Kidney glomerular epithelial cell (primary cell): ENCODE measurements around the gene GMDS.
A peak's percentile ranks its signal among the peaks of the same experiment; 100 is the strongest.

ENCODE experiments used
- DNase-seq: peaks from one replicate; lab custom pipeline; 2025; lab: John Stamatoyannopoulos, UW

Gene GMDS

DNA sequence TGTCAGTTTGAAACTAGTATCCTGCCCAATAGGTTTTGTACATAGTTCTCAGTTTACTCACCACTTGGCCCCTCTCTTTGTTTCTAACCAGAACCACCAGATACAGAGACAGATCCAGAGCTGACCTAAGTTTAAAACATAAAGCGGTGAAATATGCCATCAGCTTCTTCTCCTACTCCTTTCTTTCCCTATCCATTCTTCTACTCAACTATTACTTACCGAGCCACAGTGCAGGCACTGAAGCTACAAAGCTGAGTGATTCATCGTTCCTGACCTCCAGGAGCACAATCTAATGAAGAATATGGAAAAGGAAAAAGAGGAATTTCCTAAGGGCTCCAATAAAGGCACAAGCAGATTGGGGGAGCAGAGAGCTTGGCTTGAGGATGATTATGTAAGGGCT, 349.7 kb downstream of the GMDS start:
- DNase-seq = no peak

DNA sequence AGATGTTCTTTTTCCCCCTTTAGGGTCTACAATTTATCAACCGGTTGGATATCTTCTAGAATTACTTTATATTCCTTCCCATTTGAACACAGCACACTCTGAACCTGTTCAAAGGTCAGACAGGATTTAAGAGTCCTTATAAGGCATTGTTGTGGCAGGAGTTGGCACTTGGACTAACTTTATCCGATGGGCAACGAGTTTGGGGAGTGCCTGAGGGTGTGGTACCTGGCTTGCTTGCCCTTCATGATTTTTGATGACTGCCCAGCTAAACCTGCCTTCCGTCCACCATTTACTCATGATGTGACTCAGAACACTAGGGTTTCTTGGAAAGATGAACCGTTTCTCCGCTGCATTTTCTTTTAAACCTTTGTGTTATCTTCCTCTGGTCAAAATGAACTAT, 350.5 kb downstream of the GMDS start:
- DNase-seq = no peak

DNA sequence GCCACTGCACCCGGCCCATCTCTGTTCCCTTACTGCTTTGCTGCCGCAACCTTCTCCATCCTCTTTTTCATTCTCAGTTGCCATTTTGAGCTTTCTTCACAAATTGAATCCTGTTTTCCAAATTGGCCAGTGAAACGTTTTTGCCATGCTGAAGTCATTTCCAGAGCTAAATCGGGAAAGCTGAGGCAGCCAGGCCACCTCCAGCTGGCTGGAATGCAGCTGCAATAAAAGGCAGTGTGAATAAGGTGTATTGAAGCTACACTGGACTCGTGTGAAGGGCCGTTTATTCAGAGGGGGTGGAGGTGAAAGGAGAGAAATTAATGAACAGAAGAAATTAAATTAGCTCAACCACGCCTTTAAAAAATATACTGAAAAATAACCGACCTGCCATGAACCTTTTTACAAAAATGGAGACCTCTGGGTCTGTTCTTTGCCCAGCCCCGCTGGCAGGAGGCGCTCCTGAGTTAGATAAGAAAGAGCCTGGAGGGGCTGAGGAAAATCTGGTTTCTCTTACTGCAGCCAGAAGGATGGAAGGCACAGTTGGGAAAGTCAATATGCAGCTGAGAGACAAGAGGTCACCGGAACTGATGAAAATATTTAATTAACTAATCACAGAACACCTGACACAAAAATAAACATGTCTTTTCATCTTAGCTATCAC, 351.8 kb downstream of the GMDS start:
- no peak for DNase-seq

DNA sequence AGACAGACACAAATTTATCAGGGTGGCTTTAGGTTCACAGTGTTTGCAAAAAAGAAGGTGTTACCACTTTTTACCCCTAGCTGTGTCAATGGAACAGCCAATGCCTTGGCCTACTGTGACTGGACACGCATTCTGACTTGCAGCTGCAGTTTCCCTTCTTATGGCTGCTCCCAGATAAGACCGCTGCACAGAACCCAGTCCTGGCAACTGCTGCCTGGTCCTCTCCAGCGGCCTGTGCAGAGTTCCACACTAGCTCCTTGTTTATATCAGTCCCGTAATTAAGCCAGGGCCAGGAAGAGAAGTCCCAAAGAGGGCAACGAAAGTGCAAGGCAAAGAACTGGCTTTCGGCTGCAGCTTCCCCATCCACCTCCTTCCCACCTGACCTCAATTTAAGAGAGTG, 352.7 kb downstream of the GMDS start:
- no peak for DNase-seq

DNA sequence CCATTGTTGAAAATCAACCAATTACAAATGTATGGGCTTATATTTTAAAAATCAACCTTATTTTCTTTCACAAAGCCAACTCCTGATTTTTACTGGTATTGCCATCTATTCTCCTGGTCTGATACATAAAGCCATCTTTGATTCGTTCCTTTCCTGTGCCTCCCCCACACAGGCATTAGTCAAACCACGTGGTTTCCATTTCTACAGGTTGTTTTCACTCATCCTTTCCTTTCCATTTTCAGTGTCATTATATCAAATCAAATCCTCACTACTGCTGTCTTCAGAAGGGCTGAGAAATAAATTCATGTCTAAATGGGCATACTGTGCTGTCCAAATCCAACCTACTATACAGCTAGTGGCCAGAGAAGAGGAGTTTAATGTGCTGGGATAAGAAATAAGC, 354.4 kb downstream of the GMDS start:
- no peak for DNase-seq

DNA sequence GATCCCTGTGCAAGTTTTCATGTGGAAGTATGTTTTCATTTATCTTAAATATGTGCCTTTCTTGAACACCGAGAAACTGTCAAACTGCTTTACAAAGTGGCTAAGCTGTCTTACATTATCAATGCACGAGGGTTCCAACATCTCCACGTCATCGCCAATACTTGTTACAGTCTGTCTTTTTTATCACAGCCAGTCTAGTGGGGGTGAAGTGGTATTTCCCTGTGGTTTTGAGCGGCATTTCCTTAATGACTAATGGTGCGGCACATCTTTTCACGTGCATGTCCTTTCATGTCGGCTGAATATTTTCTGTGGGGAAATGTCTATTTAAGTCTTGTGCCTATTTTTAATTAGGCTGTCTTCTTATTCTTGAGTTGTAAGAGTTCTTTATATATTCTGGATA, 355.3 kb downstream of the GMDS start:
- no peak for DNase-seq

DNA sequence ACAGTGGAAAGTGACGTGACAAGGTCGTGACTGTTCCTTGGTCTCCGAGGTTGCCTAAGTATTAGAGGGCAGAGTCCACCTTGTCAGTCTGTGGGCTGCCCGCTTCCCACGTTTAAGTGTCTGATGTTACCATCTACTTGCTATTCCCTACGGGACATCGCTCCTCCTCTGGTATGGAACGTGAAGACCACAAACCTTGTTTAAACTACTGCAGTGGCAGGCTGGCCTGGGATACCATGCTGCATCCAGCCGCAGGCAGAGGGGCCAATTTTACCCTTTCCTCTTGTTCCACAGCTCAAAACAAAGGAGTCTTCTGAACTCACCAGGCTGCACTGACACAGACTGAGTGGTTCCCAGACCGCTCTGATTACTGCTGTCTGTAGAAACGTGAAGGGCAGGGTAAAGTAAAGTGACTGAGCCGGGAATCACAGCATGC, 359.8 kb downstream of the GMDS start:
- DNase-seq = no peak

DNA sequence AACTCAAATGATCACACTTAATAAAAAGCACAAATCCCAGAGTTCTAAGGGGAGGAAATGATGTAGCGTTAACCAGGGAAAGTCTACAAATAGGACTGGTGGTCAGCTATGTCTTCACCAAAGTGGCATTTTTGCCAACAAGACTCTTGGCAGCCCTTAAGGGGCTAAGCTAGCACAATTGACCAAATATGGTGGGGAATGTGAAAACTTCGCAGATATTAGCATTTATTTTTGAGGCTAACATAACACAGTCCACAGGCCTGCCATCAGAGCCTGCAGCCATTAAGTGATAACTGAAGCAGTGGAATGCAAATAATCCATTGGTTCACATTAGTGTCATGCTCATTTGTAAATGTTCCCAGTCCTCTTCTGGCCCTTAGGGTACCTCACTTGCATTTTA, 361.1 kb downstream of the GMDS start:
- DNase-seq = no peak

DNA sequence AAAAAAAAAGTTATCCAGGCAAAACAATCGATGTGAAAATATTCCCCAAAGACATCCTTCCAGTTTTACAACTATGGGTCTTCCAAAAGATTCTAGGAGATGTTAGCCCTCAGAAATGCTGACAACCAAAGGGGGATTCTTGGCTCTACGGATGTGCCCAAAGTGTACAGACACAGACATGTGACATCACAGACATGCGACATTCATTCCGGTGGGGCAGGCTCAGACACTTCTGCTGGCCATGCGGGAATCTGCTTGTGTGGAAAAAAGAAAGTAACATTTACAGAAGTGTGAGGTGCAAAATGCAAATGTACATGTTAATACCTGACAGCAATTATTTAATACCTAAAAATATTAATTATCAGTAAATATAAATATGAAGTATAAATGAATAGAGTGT, 367.1 kb downstream of the GMDS start:
- no peak for DNase-seq

DNA sequence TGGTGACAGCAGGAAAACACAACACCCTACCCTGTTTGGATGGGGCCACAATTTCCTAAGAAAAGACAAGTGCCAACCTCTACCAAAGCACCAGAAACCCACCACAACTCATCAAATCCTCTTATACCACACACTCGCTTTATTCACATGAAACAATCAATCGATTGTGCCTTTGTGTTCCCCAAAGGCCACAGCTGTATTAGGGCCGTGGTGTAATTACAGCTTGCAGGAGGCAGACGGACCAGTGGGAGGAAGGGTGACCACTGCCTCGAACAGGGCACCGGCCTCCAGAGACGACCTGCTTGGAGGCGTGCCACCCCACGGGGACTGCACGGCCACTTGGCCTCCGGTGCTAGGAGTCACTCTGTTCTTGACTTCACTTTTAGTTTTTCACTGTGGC, 371.6 kb downstream of the GMDS start:
- DNase-seq = no peak

DNA sequence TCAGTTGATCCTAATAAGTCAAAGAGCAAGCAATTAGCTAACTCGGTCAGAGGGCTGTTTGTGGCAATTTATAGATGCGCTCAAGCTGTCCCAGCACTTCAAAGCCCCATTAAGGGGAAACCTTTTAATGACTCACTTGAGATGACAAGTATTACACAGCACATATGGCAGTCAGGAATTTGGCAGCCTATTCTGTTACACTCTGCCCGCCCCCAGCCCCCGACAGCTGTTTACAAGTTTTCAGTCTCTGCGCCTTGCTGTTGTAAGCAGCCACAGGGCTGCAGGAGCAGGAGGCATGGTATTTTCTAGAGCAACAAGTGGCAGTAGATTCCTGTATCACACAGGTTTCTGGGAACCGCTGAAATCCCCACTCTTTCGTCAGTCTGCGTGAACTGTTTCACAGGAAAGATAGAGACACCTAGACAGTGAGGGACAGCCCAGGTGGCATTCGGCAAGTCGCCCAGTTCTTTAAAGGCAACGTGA, 372.7 kb downstream of the GMDS start:
- no peak for DNase-seq

DNA sequence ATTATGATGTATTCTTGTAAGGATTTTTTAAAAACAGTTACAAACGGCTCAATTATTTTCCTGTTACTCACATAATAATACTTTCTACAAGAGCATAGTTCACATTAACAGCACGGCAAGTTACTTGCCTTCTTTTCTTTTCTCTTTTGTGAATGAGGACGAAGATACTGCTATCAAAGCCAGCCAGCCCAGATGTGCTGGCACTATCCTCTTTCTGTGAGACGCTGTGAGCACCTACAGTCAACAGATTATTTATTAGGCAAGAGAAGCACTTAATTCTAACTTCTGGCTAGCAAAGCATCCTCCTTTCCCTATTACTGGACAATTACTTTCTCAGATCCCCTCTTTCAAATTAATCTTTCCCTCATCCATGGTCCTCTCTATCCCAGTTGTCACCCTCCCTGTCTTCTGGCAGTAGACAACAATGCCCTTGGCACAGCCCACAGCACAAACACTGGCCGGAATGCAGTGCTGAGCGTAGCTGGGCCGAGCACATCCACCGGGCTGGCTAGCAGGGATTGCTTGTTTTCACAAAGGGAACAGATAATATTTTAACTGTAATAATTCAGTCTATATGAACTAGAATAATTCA, 373.6 kb downstream of the GMDS start:
- peak; percentile 27 for DNase-seq

DNA sequence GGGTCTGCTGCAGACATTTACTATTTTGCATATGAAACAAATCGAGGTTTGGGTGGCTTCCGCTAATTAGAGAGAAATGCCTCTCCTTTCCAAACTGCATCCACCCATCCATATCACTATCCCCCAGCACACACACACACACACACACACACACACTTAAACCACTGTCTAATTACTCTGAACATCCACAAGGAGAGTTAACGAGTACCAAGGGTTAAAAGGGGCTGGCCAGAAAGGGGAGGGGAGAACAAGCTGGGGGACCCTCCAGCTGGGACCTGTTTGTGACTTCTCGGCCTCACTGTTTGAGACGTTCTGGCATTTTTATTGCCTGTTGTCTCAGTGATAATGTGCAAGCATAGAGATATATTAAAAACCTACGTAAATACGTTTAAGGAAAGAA, 374.5 kb downstream of the GMDS start:
- no peak for DNase-seq

DNA sequence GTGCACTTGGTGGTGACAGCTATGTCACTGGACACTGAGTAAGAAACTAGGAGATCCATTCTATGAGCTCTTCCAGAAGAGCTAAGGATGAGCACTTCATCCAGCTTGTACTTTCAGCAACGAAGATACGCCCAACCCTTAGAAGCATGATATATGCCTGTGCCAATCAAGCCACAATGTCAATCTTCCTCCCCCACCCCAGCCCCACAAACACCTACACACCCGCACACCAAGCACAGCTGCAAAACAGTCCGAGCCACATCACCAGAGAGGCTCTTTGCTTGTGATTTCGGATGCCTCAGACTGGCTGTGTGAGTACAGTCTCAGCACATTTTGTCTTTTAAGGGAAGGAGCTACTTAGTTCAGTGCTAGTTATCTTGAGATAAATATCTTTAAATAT, 375.2 kb downstream of the GMDS start:
- no peak for DNase-seq

DNA sequence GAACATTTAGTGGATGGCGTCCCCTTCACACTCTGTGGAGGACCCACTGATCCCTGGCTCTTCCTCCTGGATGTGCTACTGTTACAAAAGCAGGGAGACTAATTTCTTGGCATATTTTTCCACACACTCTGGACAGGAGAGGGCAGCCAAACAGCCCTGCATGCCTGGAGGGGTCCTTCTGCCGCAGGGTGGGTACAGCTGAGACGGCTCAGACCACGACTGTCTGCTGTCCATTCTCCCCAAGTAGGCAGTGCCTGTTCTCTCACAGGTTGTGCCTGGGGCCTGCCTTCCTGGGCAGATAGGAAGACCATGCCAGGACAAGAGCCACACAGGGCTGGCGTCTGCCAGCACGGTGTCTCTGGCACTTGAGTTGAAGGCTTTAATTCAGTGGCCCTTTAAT, 375.6 kb downstream of the GMDS start:
- no peak for DNase-seq

DNA sequence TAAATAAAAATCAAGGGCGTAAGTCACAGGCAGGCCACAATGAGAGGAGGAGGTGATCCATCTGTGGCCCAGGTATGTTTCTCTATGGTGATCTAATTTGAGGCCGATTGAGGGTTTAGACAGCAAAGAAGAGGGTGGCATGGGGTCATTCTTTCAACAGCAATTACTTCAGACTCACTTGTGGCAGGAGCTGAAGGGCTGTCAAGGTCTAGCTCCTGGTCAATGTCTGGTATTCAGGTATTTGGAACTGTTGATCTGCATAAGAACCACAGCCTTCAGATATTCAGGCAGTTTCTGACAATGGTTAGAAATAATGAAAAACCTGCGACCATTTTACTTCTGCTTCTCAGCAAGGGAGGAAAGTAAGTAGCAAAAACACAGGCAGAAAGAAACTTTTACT, 376.1 kb downstream of the GMDS start:
- DNase-seq = no peak

DNA sequence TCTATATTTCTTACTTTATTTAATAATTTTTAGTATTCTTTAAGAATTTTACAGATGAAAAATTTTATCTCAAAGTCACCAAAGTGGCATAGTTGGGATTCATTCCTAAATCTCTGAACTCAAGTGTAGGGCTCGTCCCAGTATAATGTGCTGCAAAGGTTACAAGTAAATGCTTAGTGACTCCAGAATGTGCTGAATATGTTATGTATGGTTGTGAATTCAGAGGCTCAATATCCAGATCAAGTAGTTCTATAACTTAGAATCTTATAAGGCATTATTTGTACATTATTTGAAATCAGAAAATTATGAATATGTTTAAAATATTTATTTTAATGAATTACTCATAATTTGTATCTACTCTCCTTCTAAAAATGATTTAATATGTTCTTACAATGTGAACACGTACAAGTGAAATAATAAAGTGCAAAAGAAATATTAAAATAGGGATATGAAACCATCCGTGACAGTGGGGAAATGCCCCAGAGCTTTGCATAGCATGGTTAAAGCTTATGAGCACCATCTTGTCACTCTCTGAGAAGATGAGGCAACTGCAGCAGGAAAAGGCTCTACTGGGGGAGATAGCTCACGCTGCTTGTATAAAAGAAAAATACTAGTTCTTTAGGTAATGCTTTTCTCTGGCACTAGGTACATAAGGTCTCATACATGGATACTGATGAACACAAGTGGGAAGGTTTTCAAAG, 376.7 kb downstream of the GMDS start:
- no peak for DNase-seq

DNA sequence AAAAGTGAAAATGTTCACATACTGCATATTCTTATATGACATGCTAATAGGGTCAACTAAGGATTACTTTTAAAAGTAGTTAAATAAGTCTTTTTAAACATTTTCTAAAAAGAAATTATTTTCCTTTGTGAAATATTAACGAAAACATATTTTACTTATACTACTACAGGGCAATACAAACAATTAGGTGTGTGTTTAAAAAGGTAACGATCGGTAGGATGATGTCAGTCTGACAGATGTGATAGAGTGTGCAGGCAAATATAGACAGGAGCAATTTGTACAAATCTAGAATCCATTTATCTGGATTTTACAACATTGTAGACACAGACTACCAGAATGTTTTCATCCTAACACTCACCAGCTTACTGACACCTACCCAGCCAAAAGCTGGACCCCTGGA, 378.2 kb downstream of the GMDS start:
- no peak for DNase-seq

DNA sequence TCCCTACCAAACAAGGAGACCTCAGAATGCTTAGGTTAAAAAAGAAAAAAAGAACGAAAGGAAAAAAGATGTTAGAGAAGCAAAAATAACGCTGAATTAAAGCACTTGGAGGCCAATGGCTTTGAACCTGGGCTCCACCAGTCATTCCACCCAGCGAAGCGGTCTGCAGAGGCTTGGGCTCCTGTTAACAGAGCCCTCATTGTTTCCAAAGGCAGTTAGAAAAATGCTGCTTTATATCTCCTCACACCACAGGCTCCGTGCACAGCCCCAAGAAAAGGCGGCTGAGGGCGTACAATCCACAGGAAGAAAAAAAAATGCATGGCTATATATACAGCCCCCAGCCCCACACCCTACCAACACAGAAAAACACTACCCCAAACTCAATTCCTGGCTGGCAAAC, 379.8 kb downstream of the GMDS start:
- no peak for DNase-seq

DNA sequence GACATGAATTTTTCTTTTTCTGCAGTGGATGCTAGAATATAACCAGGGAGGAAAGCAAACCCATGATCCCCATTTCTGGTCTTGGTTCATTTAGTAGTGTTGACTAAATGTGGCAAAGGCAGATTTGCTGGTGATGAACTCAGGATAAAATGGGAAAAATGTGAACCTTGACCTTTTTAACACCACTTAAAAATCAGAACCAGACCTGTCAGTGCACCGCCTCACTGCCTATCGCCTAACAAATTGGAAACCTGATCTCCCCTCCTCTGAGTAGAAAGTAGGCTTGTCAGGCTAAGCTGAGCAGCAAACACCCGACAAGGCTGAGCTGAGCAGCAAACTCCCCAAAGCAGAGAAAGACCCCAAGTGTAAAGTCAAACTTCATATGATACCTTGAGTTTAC, 380.9 kb downstream of the GMDS start:
- peak; percentile 6 for DNase-seq

DNA sequence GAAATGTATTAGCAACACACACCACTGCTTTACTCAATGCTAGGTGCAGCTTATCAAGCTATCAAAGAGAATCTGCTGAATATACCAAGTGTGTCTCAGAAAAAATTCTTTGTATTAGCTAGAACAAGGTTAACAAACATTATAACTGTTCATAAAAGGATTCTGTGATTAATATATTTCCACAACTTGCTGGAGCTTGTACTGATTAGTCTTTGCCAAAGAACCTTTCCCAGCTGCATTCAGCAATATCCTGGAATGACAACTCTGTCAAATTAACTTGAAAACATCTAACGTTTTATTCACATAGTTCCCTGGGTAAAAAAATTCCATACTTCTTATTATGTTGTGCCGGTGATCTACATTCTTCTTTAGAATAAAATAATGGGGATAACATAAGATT, 383.0 kb downstream of the GMDS start:
- no peak for DNase-seq

DNA sequence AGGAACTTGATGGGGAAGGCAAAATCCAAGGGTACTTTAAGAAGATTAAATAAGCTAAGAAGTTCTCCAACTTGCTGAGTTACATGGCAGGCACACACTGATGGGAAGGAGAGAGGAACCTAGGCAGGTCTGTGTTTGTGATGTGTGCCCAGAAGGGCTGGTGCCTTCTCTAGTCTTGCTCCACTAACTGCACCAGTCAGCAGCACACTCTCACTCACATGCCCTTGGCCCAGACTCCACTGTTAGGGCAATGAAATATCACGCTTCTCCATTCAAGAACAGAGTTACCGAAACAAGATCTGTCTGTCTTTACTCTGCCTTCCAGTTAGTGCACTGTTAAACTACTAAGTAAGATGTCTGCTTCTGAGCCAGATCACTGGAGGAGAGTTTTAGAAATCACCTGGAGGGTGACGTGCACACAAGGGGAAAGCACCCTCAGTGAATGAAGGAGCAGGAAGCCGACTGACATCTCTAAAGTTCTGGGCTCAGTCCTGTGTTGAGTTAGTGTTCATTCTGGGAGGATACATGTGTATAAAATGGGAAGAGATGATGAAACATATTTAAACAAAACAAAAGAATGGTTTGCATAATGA, 384.6 kb downstream of the GMDS start:
- no peak for DNase-seq

DNA sequence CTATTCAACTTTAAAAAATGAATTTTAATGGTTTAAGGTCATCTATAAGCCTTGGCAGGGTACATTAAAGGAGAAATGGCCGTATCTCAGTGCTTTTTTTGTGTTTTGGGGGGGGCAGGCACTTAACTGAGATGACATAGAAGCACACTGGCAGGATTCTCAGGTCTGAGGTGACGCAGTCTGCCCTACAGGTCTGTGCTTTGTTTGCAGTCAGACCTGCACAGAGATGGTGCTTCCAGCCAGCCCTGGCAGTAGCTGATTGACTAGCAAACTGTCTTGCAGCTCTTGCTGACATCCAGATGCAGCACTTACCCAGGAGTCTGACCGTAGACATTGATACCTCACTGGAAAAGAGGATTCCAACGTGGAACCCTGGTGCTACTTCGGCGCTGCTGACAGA, 386.5 kb downstream of the GMDS start:
- no peak for DNase-seq
